Prostate gland (tissue), 2 donors: ENCODE results near the gene SDHC. TPM values are rescaled to one million over a fixed set of nuclear protein-coding genes. Genes with fewer than 3 reads are reported as not detected.
"Not testable (repeated sequence)": the region's sequence is repeated elsewhere in the genome, so short reads cannot be mapped to it uniquely, and the experiment has no call there.

ENCODE experiments used
- DNase-seq: peaks from one replicate; pipeline ENCODE4 v3.0.0-alpha.2; 2019; ENCODE audit warnings: low spot score
- H3K27ac ChIP-seq, 2 donors: fragments of 200-600 bp; sonication (generic); 2 replicates each; pipeline ENCODE4 v1.5.1; 2017 to 2019
- H3K27me3 ChIP-seq: fragments of 200-600 bp; sonication (generic); replicated peaks from 2 replicates; pipeline ENCODE4 v1.5.1; 2019; ENCODE audit not compliant: insufficient read depth
- H3K36me3 ChIP-seq, 2 donors: fragments of 200-600 bp; sonication (generic); 1 replicate in 1 of 2; 2 replicates in 1 of 2; pipeline versions ENCODE4 v1.5.1 to v1.8.1; 2017 to 2019
- H3K4me1 ChIP-seq: fragments of 200-600 bp; sonication (generic); replicated peaks from 2 replicates; pipeline ENCODE4 v1.5.1; 2019
- H3K4me3 ChIP-seq, 2 donors: fragments of 200-600 bp; sonication (generic); 2 replicates each; pipeline ENCODE4 v1.5.1; 2017 to 2019
- H3K9me3 ChIP-seq: fragments of 200-600 bp; sonication (generic); 2 replicates; pipeline ENCODE4 v1.5.1; 2017
- POLR2A ChIP-seq: fragments of 450-650 bp; IDR thresholded peaks from one replicate; pipeline ENCODE4 v1.6.1; 2016; ENCODE audit warnings: antibody characterized with exemption, mild to moderate bottlenecking
- POLR2AphosphoS5 ChIP-seq: sonication (generic); formaldehyde crosslinking; IDR thresholded peaks from one replicate; pipeline ENCODE4 v1.6.1; 2017; ENCODE audit warnings: antibody characterized with exemption
- whole genome bisulfite sequencing: methylation state at CpG from one replicate; pipeline ENCODE4 v1.1.5; 2018; 5-methylcytosine and 5-hydroxymethylcytosine counted together
- intact Hi-C: fragments of 100-400 bp; cut with DNase I; formaldehyde crosslinking; loops from one replicate; pipeline ENCODE4 v1.14.2; 2022
- small RNA-seq, 2 donors: library from RNA; depleted of rRNA; stranded (forward); fragments of <200 nt; gene quantifications; one replicate each; pipeline ENCODE3, GENCODE V24; 2016
- total RNA-seq, 2 donors: library from RNA; depleted of rRNA; stranded (reverse); fragments of >200 nt; gene quantifications; one replicate each; pipeline ENCODE4 v1.1.0, GENCODE V29; 2016
- TF ChIP-seq, protein P1 (sequence below), 4 experiments: fragments of 200-600 bp in 2 of 4; fragments of 450-650 bp in 2 of 4; sonication (generic) in 2 of 4; IDR thresholded peaks; 1 replicate in 3 of 4; 2 replicates in 1 of 4; pipeline ENCODE4 v1.5.1; 2016 to 2019; ENCODE audit warnings: antibody characterized with exemption in 4 of 4, mild to moderate bottlenecking in 2 of 4, moderate library complexity in 2 of 4

Gene SDHC
- total RNA-seq, 2 donors from 2014 or later = 59.0 to 107 TPM

DNA sequence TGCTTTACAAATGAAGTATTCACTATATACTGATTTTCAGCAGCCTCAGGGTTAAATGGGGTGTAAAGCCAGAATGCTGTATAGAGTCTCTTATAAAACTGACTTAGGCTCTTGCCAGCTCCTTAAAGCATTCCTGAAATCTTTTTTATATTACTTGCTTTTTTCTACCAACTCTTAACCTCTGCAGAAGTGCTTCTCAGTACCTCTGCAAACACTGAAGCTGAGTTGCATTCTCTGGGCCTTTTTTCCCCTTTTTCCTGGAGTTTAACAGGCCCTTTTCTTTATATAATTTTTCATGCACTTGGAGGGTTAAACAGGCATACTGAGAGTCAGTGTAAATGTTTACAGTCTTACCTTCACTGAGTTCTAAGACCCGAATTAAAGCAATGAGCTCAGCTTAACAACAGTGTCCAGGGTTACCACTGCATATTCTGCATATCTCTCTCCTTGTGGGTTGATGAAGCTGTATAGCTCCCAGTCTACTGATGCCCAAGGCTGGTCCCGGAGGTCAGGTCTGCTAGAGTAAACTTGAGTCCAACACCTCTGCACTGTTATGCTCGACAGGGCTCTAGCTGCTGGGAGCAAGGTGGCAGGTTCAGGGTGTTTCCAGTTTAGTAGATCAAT lies 94.4 kb downstream of the SDHC start:
- Histone ChIP-seq H3K9me3 (no peaks in the 10 kb centered on the region), H3K27ac (no peak overlapping the region), H3K27me3 (no peaks in the 10 kb centered on the region), H3K4me3 (no peak overlapping the region), H3K36me3 (no peaks in the 10 kb centered on the region), H3K4me1 (no peaks in the 10 kb centered on the region)
- intact Hi-C loops = no loop called here
- TF ChIP-seq POLR2A (no peak), POLR2AphosphoS5 (no peak)
- TF ChIP-seq, protein P1, sequence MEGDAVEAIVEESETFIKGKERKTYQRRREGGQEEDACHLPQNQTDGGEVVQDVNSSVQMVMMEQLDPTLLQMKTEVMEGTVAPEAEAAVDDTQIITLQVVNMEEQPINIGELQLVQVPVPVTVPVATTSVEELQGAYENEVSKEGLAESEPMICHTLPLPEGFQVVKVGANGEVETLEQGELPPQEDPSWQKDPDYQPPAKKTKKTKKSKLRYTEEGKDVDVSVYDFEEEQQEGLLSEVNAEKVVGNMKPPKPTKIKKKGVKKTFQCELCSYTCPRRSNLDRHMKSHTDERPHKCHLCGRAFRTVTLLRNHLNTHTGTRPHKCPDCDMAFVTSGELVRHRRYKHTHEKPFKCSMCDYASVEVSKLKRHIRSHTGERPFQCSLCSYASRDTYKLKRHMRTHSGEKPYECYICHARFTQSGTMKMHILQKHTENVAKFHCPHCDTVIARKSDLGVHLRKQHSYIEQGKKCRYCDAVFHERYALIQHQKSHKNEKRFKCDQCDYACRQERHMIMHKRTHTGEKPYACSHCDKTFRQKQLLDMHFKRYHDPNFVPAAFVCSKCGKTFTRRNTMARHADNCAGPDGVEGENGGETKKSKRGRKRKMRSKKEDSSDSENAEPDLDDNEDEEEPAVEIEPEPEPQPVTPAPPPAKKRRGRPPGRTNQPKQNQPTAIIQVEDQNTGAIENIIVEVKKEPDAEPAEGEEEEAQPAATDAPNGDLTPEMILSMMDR (IDR thresholded peaks at IDR 0.05) = no peak
- 51% methylated on average over 3 of the region's 3 CpGs for WGBS
- DNase-seq = no peak

DNA sequence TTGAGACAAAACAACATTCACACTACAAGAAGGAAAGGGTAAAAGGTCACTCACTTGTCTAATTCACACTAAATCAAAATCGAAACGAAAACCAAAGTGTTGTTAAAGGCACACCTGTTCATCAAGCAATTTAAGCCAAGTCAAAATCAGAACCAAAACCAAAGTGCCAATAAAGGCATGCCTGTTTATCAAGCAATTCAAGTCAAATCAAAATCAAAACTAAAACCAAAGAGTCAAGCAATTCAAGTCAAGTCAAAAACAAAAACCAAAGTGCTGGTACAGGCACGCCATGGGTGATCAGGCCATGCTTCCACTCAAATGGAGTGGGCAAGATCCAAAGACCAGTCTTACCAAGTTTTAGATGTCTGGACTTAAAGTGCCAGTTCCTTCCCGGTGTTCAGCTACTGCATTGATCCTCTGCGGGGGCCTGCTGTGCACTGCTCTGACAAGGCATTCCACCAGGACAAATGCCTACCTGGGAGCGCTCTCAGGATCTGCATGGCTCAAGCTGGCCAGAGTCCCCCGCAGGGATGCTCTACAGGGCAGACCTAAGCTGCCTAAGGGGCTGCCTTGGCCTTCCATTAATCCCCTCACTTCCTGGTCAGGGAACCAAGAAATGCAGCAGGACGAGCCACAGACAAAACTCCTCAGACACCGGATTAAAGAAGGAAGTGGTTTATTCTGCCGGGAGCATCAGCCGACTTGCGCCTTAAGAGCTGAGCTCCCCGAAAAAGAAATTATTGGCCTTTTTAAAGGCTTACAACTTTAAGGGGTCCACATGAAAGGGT lies 95.9 kb downstream of the SDHC start:
- H3K4me1 ChIP-seq, DNase-seq, H3K4me3 ChIP-seq, H3K27ac ChIP-seq, intact Hi-C loops, H3K36me3 ChIP-seq, H3K27me3 ChIP-seq, H3K9me3 ChIP-seq: not testable (repeated sequence)
- WGBS = 85% methylated on average over 13 of the region's 13 CpGs

DNA sequence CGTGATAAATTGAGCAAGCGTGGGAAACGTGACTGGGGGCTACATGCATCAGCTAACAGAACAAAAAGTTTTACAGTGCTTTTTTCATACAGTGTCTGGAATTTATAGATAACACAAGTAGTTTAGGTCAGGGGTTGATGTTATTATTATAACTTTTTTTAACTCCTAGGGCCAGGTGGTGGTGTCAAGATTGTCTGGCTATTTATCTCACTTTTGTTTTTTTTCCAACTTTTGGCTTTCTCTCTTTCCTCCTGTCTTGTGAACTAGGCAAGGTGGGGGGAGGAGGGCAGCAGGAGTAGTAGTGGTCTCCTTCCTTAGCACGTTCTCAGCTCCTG lies 96.4 kb downstream of the SDHC start:
- 86% methylated on average over 4 of the region's 4 CpGs for WGBS
- H3K9me3 ChIP-seq, H3K36me3 ChIP-seq, H3K4me1 ChIP-seq, H3K4me3 ChIP-seq, H3K27me3 ChIP-seq, H3K27ac ChIP-seq, intact Hi-C loops, DNase-seq: not testable (repeated sequence)

Small RNAs within 50 kb of the gene (small RNA-seq; reads per million reads assigned to genes)
- gene AL592295.2 (0 reads per million in 2 donors), gene RNU6-481P (0 reads per million in 2 donors)

Other genes with a start within 250 kb of the SDHC start
- 1 to 10 TPM; 3.2 to 5.3 TPM for gene ARHGAP30, start 244.5 kb upstream of the SDHC start, total RNA-seq
- 10 to 100 TPM in 1 of 2 donors, 1 to 10 TPM in 1; 9.6 to 18.6 TPM for gene NECTIN4, start 224.8 kb upstream of the SDHC start, total RNA-seq
- 10 to 100 TPM; 24.8 to 33.3 TPM for gene KLHDC9, start 216.0 kb upstream of the SDHC start, total RNA-seq
- gene PFDN2, start 196.3 kb upstream of the SDHC start, total RNA-seq = 10 to 100 TPM; 33.6 to 36.0 TPM
- 10 to 100 TPM; 31.1 to 51.7 TPM for gene NIT1, start 196.3 kb upstream of the SDHC start, total RNA-seq
- 10 to 100 TPM; 30.1 to 41.5 TPM for gene DEDD, start 181.7 kb upstream of the SDHC start, total RNA-seq
- gene UFC1, start 160.4 kb upstream of the SDHC start, total RNA-seq = 10 to 100 TPM; 71.3 to 72.8 TPM
- 10 to 100 TPM; 28.1 to 32.1 TPM for gene USP21, start 154.9 kb upstream of the SDHC start, total RNA-seq
- gene PPOX, start 148.0 kb upstream of the SDHC start, total RNA-seq = 10 to 100 TPM; 13.8 to 42.6 TPM
- 10 to 100 TPM; 38.2 to 68.7 TPM for gene B4GALT3, start 136.9 kb upstream of the SDHC start, total RNA-seq
- gene ADAMTS4, start 115.3 kb upstream of the SDHC start, total RNA-seq = 1 to 10 TPM in 1 of 2 donors, under 1 TPM in 1; 0.55 to 3.4 TPM
- 100 to 1,000 TPM; 108 to 111 TPM for gene NDUFS2, start 112.0 kb upstream of the SDHC start, total RNA-seq
- 10 to 100 TPM in 1 of 2 donors, 1 to 10 TPM in 1; 3.6 to 22.4 TPM for gene FCER1G, start 99.1 kb upstream of the SDHC start, total RNA-seq
- gene APOA2, start 90.8 kb upstream of the SDHC start, total RNA-seq = not detected
- 10 to 100 TPM in 1 of 2 donors, 1 to 10 TPM in 1; 7.5 to 15.6 TPM for gene TOMM40L, start 88.3 kb upstream of the SDHC start, total RNA-seq
- gene NR1I3, start 76.2 kb upstream of the SDHC start, total RNA-seq = not detected
- gene PCP4L1, start 55.6 kb upstream of the SDHC start, total RNA-seq = 10 to 100 TPM in 1 of 2 donors, 1 to 10 TPM in 1; 7.6 to 10.1 TPM
- 1 to 10 TPM; 2.2 to 7.3 TPM for gene MPZ, start 4.4 kb upstream of the SDHC start, total RNA-seq
- not detected for gene CFAP126, start 53.5 kb downstream of the SDHC start, total RNA-seq
- gene FCGR2A, start 191.1 kb downstream of the SDHC start, total RNA-seq = 10 to 100 TPM in 1 of 2 donors, 1 to 10 TPM in 1; 8.5 to 21.2 TPM
- 1 to 10 TPM in 1 of 2 donors, under 1 TPM in 1; 0.64 to 4.9 TPM for gene HSPA6, start 210.2 kb downstream of the SDHC start, total RNA-seq
- gene FCGR3A, start 235.4 kb downstream of the SDHC start, total RNA-seq = 1 to 10 TPM; 6.9 to 7.4 TPM